Activated T-helper 1 cell treated with anti-CD3 and anti-CD28 coated beads, Interleukin-12 subunit alpha, Interleukin-12 subunit beta, Interleukin-2, Interleukin-4 antibody, amounts not matched to agents 30 ng/mL and 10 ng/mL and 1 ng/mL, durations not matched to agents 14 hours and 24 hours and 36 hours (primary cell): ENCODE results near the gene GRIA4. TPM values are rescaled to one million over a fixed set of nuclear protein-coding genes. Genes with fewer than 3 reads are reported as not detected.

Source experiments
- DNase-seq: peaks from one replicate; pipeline ENCODE4 v3.0.0; 2021; ENCODE audit warnings: low spot score
- H3K27ac Mint-ChIP-seq: one replicate; pipeline ENCODE4 v1.8.0; 2021; ENCODE audit warnings: mild to moderate bottlenecking, mixed read lengths
- H3K27me3 Mint-ChIP-seq: one replicate; pipeline ENCODE4 v1.8.0; 2022; ENCODE audit warnings: mild to moderate bottlenecking, moderate library complexity, mixed read lengths; ENCODE audit not compliant: insufficient read depth
- H3K36me3 Mint-ChIP-seq: one replicate; pipeline ENCODE4 v1.8.0; 2021; ENCODE audit warnings: low read depth, mixed read lengths
- H3K4me1 Mint-ChIP-seq: one replicate; pipeline ENCODE4 v1.8.0; 2021; ENCODE audit warnings: low read depth, mixed read lengths
- H3K4me3 Mint-ChIP-seq: one replicate; pipeline ENCODE4 v1.8.0; 2021; ENCODE audit warnings: mild to moderate bottlenecking, moderate library complexity, mixed read lengths
- H3K9me3 Mint-ChIP-seq: one replicate; pipeline ENCODE4 v1.8.0; 2021; ENCODE audit warnings: mixed read lengths
- intact Hi-C: fragments of 100-400 bp; cut with micrococcal nuclease; formaldehyde crosslinking; loops from one replicate; pipeline ENCODE4 v1.15.1; 2024
- total RNA-seq: library from RNA; stranded (reverse); gene quantifications from 2 replicates; pipeline ENCODE4 v1.2.3, GENCODE V29; 2022

Gene GRIA4
- total RNA-seq, 1 donor from 2014 or later: not detected

DNA sequence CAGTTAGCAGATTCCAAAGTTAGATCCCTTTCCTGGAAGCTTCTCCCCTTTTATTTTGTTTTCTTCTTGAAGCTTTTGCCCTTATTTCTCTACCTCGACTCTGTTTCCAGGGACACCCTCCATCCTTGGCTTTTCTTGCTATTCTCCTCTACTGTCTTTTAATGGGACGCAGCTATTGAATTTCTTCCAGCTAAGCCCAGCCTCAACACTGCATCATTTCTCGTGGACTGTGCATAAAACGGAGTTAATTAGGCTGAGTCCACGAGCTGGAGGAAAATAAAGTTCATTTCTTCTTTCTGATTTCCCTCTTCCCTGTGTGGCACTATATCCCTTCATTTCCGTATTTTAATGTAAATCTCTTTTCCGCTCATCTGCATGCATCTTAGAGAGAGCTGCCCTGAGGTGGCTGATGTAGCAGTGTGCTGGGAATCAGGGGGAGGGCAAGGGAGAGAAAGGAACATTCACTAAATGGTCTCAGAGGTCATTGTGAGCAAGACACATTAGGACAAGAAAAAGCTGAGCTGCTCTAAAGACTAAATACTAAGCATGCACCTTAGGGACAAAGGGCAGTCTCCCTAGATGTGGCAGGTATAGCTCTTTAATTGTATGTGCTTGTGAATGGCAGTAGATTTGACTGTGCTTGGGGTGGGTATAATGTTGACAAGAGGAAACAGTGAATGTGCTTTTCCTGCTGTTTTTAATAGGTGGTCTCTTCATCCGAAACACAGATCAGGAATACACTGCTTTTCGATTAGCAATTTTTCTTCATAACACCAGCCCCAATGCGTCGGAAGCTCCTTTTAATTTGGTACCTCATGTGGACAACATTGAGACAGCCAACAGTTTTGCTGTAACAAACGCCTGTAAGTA lies 1.9 kb downstream of the GRIA4 start:
- DNase-seq: no peak
- no peak overlapping the region for H3K4me3 Mint-ChIP-seq

DNA sequence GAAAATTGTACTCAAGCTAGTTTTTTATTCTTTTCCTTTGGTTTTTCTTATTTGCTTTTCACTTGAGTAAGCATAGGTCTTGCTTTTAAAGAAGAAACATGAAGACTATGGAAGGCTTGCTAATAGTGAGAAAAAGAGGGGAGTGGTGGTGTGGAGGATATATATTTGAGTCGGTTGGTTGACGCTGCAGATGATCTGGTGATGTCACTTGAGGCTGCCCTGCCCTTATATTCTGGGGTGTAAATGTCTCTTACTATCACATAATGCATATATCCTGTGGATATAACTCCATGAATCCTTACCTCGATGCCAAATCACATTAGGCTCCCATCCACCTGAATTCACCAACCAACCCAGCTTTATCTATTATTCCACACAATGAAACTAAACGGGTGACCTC lies 2.9 kb downstream of the GRIA4 start:
- no peaks in the 10 kb centered on the region for H3K9me3 Mint-ChIP-seq
- intact Hi-C loops: no loop called here
- H3K4me1 Mint-ChIP-seq: no peaks in the 10 kb centered on the region
- H3K4me3 Mint-ChIP-seq: no peak overlapping the region
- no peaks in the 10 kb centered on the region for H3K36me3 Mint-ChIP-seq
- H3K27ac Mint-ChIP-seq: no peak overlapping the region
- DNase-seq: no peak
- H3K27me3 Mint-ChIP-seq: peaks cover 29% of the 10 kb centered on the region

More for the DNA sequence above, 1.9 kb downstream of the GRIA4 start:
- H3K27ac Mint-ChIP-seq: no peak overlapping the region
- H3K36me3 Mint-ChIP-seq: no peaks in the 10 kb centered on the region
- no peaks in the 10 kb centered on the region for H3K9me3 Mint-ChIP-seq
- peaks cover 29% of the 10 kb centered on the region for H3K27me3 Mint-ChIP-seq
- intact Hi-C loops: no loop called here
- H3K4me1 Mint-ChIP-seq: no peaks in the 10 kb centered on the region

DNA sequence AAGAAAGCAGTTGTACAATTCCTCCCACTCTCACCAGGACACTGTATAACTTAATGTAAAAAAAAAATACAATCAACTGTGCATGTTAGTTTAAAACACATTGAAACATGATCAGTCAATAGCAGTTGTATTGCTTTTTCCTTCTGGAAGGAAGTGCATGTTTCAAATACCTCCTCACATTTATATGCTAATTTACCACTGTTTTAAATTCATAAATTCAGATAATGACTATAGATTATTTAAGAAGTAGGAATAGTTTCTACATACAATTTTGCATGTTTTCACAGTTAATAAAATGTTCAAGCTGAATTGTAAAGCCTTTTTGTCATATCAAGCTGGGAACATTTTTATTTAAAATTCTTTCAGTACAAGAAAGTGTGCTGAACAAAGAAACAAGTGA lies 3.3 kb downstream of the GRIA4 start:
- Mint-ChIP-seq H3K36me3 (no peaks in the 10 kb centered on the region), H3K27me3 (peaks cover 29% of the 10 kb centered on the region), H3K4me3 (no peak overlapping the region), H3K4me1 (no peaks in the 10 kb centered on the region), H3K9me3 (no peaks in the 10 kb centered on the region), H3K27ac (no peak overlapping the region)
- intact Hi-C loops: no loop called here
- DNase-seq: no peak

DNA sequence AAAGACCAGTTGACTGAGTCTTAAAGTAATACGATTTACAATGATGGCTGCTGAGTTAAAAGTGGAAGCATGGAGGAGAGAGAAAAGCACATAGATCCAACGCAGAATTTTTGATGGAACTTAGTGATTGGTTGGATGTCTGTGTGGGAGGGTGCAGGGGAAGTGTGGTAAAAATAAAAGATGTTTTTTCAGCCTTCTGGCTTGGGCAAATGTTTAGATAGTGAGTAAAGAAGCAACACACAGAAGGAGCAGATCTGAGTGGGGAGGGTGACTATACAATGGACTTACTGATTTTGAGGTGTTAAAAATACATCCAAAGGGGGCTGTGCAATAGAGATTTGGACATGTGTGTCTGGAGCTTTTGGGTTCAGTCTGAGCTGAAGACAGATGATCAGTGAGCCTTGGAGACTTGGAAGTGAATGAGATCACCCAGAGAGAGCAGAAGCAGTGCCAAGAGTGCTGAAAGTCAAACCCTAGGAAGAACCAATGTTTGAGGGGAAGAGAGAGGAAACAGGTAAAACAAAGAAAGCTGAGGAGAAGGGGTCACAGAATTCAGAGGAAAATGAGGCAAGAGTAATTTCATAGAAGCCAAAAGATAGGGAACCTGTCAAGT lies 8.6 kb downstream of the GRIA4 start:
- DNase-seq: no peak
- no peaks in the 10 kb centered on the region for H3K36me3 Mint-ChIP-seq
- no peaks in the 10 kb centered on the region for H3K27me3 Mint-ChIP-seq
- no peak overlapping the region for H3K4me3 Mint-ChIP-seq
- H3K4me1 Mint-ChIP-seq: no peaks in the 10 kb centered on the region
- intact Hi-C loops: no loop called here
- no peak overlapping the region for H3K27ac Mint-ChIP-seq
- H3K9me3 Mint-ChIP-seq: no peaks in the 10 kb centered on the region

- Mint-ChIP-seq H3K27ac (no peak overlapping the region), H3K4me1 (no peaks in the 10 kb centered on the region)
Measured at GRCh38 chr11:105619556-105619955, 9.7 kb downstream of the GRIA4 start.

GRCh38 chr11:105622016-105622415 lies 12.1 kb downstream of the GRIA4 start:
- DNase-seq: no peak
- no peaks in the 10 kb centered on the region for H3K9me3 Mint-ChIP-seq
- H3K36me3 Mint-ChIP-seq: no peaks in the 10 kb centered on the region
- no peak overlapping the region for H3K27ac Mint-ChIP-seq
- no peaks in the 10 kb centered on the region for H3K27me3 Mint-ChIP-seq
- intact Hi-C loops: no loop called here
- H3K4me3 Mint-ChIP-seq: no peak overlapping the region
- no peaks in the 10 kb centered on the region for H3K4me1 Mint-ChIP-seq

More at GRCh38 chr11:105619556-105619955, 9.7 kb downstream of the GRIA4 start:
- no peak for DNase-seq
- intact Hi-C loops: no loop called here
- H3K36me3 Mint-ChIP-seq: no peaks in the 10 kb centered on the region
- H3K4me3 Mint-ChIP-seq: no peak overlapping the region
- H3K27me3 Mint-ChIP-seq: no peaks in the 10 kb centered on the region
- no peaks in the 10 kb centered on the region for H3K9me3 Mint-ChIP-seq

GRCh38 chr11:105632316-105632715 lies 22.4 kb downstream of the GRIA4 start:
- no peaks in the 10 kb centered on the region for H3K9me3 Mint-ChIP-seq
- intact Hi-C loops: no loop called here
- no peak overlapping the region for H3K4me3 Mint-ChIP-seq
- DNase-seq: no peak
- no peaks in the 10 kb centered on the region for H3K4me1 Mint-ChIP-seq
- no peaks in the 10 kb centered on the region for H3K36me3 Mint-ChIP-seq
- H3K27me3 Mint-ChIP-seq: no peaks in the 10 kb centered on the region
- H3K27ac Mint-ChIP-seq: no peak overlapping the region

DNA sequence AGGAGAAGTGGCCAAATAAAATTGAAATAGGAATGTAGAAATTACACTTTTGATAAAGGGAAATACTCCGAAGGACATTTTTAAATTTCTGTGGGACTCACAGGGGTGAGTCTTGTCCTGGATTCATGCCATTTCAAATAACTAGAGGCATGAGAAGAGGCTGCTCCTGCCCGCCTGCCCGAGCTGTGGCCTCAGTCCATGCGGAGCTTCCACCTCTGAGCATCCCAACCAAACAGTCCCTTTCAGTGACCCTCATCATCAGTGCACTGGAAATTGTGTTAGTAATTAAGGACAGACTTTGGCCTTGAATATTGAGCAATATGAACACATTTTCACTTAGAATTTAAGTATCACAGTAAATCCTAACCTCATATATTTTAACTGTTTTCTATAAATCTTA lies 25.6 kb downstream of the GRIA4 start:
- Mint-ChIP-seq H3K27me3 (no peaks in the 10 kb centered on the region), H3K4me3 (no peak overlapping the region), H3K36me3 (no peaks in the 10 kb centered on the region), H3K9me3 (no peaks in the 10 kb centered on the region), H3K27ac (no peak overlapping the region), H3K4me1 (no peaks in the 10 kb centered on the region)
- DNase-seq: no peak
- intact Hi-C loops: no loop called here

DNA sequence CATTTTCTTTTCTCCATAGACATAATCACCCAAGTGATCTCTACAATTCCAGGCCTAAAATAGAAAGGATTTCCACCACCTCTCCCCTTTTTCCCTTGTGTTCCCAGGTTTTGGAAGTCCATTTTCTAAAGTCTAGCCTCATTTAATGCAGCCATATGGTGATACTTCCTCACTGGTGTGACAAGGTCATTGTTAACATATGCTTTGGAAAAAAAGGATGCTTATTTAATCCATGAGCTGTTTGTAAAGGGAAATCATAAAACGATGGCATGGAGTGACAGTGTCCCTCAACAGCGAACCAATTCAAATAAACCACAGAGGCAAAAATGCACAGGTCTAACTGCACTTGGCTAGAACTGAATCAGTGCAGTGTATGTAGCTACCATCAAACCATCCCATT lies 26.6 kb downstream of the GRIA4 start:
- Mint-ChIP-seq H3K4me3 (no peak overlapping the region), H3K27me3 (no peaks in the 10 kb centered on the region), H3K36me3 (no peaks in the 10 kb centered on the region), H3K9me3 (no peaks in the 10 kb centered on the region), H3K4me1 (no peaks in the 10 kb centered on the region), H3K27ac (no peak overlapping the region)
- intact Hi-C loops: no loop called here
- no peak for DNase-seq

DNA sequence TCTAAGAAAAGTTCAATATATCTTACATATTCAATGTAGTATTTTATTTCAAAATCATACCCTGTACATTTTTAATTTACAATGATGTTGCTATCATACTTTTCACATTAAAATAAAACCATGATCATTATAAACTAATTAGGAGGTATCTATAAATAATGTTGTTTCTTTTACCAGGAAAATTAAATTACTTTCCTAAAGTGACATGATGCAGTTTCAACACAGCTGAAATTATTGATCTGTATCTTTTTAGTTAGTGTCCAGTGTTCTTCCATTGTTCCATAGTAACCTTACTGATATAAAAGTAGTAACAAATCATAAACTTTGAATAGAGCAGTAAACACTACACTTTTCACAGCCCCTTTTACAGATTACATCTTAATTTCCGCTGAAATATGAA lies 29.7 kb downstream of the GRIA4 start:
- Mint-ChIP-seq H3K27ac (no peak overlapping the region), H3K9me3 (no peaks in the 10 kb centered on the region), H3K36me3 (no peaks in the 10 kb centered on the region), H3K4me3 (no peak overlapping the region), H3K4me1 (no peaks in the 10 kb centered on the region), H3K27me3 (no peaks in the 10 kb centered on the region)
- DNase-seq: no peak
- intact Hi-C loops: no loop called here

GRCh38 chr11:105641433-105641832 lies 31.6 kb downstream of the GRIA4 start:
- DNase-seq: no peak
- H3K4me1 Mint-ChIP-seq: no peaks in the 10 kb centered on the region
- no peak overlapping the region for H3K4me3 Mint-ChIP-seq
- H3K9me3 Mint-ChIP-seq: no peaks in the 10 kb centered on the region
- H3K36me3 Mint-ChIP-seq: no peaks in the 10 kb centered on the region
- intact Hi-C loops: no loop called here
- no peaks in the 10 kb centered on the region for H3K27me3 Mint-ChIP-seq
- H3K27ac Mint-ChIP-seq: no peak overlapping the region

GRCh38 chr11:105642870-105643269 lies 33.0 kb downstream of the GRIA4 start:
- Mint-ChIP-seq H3K4me1 (no peaks in the 10 kb centered on the region), H3K36me3 (no peaks in the 10 kb centered on the region), H3K9me3 (no peaks in the 10 kb centered on the region), H3K4me3 (no peak overlapping the region), H3K27ac (no peak overlapping the region), H3K27me3 (no peaks in the 10 kb centered on the region)
- DNase-seq: no peak
- intact Hi-C loops: no loop called here

DNA sequence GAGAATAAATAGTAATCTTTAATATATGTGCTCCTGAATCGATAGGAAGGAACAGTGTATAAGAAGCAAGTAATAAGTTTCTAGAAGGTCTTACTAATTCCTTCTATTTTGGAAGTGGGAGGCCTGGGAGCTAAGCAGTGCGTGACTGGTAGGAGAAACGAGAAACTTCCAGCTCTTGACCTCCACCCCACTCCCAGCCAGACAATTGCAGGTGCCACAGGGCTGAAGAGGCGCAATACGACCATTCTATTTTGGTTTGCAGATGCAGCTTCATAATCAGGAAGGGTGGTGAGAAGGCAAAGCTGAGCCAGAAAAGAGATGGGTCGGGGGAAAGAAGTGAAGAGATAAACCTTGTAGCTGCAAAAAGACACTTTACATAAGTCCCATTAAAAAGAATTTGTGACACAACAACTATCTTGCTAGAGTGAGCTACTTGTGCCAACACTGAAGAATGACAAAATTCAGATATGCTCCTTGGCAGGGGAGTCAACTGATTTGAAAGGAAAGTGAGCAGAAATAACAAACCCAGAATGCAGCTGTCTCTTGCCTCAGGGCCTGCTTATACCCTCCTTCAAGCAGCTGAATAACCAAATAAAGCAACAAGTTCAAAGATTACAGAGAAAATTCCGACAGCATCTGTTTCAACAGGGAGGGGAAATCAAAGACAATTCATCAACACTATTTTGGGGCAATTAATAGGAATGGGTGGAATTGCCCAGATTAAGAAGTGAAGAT lies 35.1 kb downstream of the GRIA4 start:
- no peaks in the 10 kb centered on the region for H3K27me3 Mint-ChIP-seq
- no peaks in the 10 kb centered on the region for H3K9me3 Mint-ChIP-seq
- H3K36me3 Mint-ChIP-seq: no peaks in the 10 kb centered on the region
- H3K4me3 Mint-ChIP-seq: no peak overlapping the region
- intact Hi-C loops: loop anchor here (5.0 kb wide), 1 partner anchor 617 kb away; no protein-coding TSS in a partner anchor
- no peak for DNase-seq
- no peak overlapping the region for H3K27ac Mint-ChIP-seq
- H3K4me1 Mint-ChIP-seq: no peaks in the 10 kb centered on the region
